Fibroblast of the aortic adventitia (primary cell): ENCODE data around the gene VPS37B. TPM values are rescaled to one million over a fixed set of nuclear protein-coding genes. Genes with fewer than 3 reads are reported as not detected.
"Not testable (repeated sequence)": the region's sequence is repeated elsewhere in the genome, so short reads cannot be mapped to it uniquely, and the experiment has no call there.

Experiments used
- DNase-seq: peaks from one replicate; pipeline ENCODE4 v3.0.0-alpha.2; 2010; ENCODE audit warnings: low read depth
- H3K4me3 ChIP-seq: 2 replicates; pipeline ENCODE4 v1.5.1; 2011; ENCODE audit warnings: low read depth, mild to moderate bottlenecking, control low read depth, low read length, moderate library complexity
- total RNA-seq: library from RNA; depleted of rRNA; stranded (reverse); fragments of >200 nt; gene quantifications from 2 replicates; pipeline ENCODE4 v1.2.3, GENCODE V29; 2012; ENCODE audit warnings: low replicate concordance
- TF ChIP-seq, protein P1 (sequence below): IDR thresholded peaks from 2 replicates; pipeline ENCODE4 v1.5.1; 2011; ENCODE audit warnings: mild to moderate bottlenecking, low read length, control low read depth, inconsistent platforms; ENCODE audit not compliant: insufficient read depth

Gene VPS37B
- total RNA-seq, 1 donor, result 17.8 TPM

DNA sequence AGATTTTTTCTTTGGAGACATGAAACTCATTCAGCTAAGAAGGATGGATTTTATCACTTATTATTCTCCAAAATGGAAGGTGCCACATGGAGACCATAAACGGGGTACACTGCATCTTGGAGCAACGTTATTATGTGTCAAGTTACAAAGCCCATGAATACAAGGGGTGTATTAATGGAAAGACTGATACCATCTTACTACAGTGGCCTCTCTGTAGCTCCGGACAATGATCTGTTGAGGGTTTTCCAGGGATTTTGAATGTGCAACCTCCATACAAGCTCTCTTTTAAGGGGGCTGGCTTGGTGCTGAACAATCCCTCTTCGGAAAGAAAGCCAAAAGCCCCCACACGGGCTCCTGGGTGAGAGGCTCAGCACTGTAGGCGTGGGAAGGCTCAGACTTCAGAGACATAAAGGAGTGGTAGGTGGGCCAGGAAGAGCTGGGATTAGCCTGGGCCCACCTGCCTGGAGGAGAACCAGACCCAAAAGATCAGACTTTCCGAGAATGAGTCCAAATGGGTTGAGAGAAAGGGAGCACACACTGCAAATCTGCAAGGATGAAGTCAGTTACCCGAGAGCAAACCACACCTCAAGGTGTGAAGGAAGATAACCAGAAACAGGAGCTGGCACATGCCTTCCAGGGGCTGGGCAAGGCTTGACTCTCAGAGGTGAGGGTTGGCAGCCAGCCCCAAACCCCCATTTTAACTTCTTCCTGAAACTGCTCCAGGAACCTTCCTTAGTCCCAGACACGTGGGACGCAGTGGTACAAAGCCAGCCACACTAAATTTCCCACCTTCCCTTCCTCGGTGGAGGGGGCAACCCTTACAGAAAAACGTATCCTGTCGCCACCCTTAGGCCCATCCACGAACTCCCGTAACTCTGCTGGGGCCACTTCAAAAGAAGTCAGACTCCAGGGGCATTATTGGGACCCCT lies 1.5 kb downstream of the VPS37B start:
- no peak for DNase-seq
- TF ChIP-seq, protein P1, sequence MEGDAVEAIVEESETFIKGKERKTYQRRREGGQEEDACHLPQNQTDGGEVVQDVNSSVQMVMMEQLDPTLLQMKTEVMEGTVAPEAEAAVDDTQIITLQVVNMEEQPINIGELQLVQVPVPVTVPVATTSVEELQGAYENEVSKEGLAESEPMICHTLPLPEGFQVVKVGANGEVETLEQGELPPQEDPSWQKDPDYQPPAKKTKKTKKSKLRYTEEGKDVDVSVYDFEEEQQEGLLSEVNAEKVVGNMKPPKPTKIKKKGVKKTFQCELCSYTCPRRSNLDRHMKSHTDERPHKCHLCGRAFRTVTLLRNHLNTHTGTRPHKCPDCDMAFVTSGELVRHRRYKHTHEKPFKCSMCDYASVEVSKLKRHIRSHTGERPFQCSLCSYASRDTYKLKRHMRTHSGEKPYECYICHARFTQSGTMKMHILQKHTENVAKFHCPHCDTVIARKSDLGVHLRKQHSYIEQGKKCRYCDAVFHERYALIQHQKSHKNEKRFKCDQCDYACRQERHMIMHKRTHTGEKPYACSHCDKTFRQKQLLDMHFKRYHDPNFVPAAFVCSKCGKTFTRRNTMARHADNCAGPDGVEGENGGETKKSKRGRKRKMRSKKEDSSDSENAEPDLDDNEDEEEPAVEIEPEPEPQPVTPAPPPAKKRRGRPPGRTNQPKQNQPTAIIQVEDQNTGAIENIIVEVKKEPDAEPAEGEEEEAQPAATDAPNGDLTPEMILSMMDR, result no peak
- peak overlapping the region; percentile 91 for H3K4me3 ChIP-seq

DNA sequence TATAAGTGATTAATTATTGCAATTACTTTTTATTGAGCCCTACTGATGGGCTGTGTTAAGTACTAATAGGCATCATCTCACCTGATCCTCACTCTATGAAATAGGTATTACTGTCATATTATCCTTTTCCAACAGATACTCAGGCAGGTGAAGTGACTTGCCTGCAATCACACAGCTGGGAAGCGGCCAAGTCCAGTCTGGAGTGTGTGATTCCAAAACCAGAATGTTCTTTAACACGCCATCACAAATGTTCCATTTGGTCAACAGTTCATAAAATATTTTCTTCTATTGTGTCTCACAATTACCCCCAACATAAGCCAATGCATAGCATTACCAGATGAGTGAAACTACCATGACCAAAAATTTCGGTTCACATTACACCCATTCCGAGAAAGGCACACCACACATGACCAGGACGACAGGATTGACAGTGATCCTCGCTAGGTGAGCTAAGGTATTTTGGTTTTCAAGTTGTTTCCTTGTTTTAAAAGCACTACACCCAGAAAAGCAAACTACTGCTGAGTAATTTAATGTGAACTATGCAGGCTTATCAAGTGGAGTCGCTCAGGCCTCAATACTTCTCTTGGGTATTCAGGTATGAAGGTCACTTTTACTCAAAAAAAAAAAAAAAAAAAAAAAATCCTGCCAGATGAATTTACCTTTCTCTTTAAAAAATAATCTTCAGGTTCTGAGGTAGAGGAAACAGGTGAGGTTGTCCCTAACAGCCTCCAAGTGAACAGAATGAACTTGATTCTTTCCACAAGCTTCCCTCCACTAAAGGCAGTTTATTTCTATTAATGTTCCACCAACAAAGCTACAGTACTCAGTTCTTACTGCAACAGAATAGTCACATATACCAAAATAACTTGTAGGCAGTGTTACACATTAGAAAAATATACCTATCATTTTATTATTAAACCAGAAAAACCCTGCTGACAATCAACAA lies 2.4 kb downstream of the VPS37B start:
- DNase-seq, result no peak
- peak overlapping the region; percentile 91 for H3K4me3 ChIP-seq
- TF ChIP-seq, protein P1, result no peak

DNA sequence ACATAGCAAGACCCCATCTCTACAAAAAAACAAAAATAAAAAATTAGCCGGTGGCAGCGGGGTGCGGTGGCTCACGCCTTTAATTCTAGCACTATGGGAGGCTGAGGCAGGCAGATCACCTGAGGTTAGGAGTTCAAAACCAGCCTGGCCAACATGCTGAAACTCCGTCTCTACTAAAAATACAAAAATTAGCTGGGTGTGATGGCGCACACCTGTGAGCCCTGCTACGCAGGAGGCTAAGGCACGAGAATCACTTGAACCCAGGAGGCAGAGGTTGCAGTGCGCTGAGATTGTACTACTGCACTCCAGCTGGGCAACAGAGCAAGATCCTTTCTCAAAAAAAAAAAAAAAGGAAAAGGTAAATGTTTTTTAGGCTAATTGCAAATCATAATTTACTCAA lies 3.2 kb downstream of the VPS37B start:
- not testable (repeated sequence) for H3K4me3 ChIP-seq, DNase-seq

DNA sequence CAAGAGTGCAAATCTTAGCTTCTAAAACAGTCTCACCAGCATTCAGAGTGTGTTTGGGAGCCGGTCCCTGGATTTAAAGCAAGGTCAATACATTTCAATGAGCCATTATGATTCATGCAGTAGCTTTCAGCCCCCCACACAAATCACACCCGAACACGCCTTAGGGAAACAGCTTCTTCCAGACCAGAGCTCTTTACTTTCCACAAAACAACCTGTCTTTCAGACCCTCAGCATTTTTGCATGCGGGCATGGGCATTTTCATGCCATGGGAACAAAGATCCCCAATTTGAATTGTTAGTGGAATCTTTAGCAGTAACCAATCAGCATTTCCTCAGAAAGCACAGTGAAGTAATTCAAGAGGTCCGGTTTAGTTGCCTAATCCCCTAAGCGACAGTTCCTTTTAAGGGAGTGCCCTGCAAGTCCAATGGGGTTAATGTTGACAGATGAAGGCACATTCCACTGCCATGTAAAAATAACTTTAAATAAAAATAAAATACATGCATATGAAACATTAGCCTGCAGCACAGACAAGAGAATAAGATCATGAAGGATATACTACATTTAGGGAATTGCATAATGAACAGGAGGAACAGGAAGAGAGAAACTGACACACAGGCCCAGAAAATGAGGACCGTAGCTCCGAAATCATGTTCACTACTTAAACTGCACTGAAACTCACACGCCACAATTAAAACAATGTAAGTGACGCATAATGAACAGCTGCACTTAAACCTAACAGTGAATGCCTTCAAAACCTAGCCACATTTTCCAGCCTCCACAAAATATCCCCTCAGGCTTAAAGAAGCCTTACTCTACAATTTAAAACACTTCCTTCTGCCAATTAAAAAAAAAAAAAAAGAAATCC lies 4.0 kb downstream of the VPS37B start:
- no peak overlapping the region for H3K4me3 ChIP-seq
- TF ChIP-seq, protein P1, result no peak
- no peak for DNase-seq

DNA sequence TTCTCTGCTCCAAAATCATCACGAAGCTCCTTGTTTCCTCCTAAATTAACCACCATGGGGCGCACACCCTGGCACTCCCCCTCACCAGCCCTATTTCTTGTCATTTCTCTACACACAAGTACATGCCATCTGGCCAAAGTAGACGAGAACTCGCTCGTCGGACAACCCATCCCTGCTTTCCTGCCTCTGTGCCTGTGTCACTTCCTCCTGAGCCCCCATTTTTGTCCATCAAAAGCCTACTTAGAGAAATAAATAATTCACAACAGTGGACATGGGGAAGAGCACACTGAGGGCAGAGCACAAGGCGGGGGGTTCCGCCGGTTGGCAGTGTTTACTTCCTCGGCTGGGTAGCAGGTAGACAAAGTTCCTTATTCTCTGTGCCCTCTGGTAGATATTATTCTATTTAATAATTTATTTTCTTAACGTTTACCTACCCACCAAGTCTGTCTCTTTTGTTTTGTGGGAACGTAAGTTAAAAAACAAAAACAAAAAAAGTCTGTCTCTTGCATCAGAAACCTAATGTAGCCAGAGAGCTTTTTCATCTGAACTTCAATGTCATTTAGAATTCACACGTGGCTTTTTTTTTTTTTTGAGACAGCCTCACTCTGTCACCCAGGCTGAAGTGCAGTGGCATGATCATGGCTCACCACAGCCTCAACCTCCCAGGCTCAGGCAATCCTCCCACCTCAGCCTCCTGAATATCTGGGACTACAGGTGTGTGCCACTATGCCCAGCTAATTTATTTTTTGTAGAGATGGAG lies 6.0 kb downstream of the VPS37B start:
- TF ChIP-seq, protein P1, result no peak
- H3K4me3 ChIP-seq, result no peak overlapping the region
- DNase-seq, result no peak

DNA sequence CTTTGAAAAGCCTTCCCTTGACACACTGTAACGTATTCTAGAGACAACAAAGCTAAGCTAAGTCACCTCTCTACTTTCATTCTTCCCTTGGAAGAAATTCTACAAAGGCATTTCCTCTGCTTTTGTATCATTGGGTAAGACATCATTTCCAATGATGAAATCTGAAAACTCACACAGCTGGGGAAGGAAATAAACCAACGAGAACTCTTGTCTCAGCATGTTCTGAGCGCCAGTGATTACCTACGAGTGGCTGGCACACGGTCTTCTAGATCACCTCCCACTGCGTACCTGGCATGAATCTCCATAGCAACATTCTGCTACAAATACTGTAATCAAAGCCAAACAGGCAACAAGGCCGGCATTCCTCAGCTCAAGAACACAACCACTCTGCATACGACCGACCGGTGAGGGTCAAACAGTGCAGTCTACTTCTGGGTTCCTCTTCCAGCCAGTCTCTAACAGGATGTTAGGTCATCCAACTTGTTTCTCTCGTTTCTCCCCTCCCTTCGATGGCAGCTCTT lies 7.6 kb downstream of the VPS37B start:
- TF ChIP-seq, protein P1, result no peak
- no peak overlapping the region for H3K4me3 ChIP-seq
- peak; percentile 59 for DNase-seq
